HEK293 (cell line): ENCODE measurements around the gene HOXD11.

Source experiments
- CTCF ChIP-seq: fragments of 450-650 bp; formaldehyde crosslinking; IDR thresholded peaks from 2 replicates; pipeline ENCODE4 v1.5.1; 2016; ENCODE audit warnings: missing biosample characterization, missing genetic modification characterization
- TSHZ1 ChIP-seq: fragments of 450-650 bp; formaldehyde crosslinking; IDR thresholded peaks from 2 replicates; pipeline ENCODE4 v1.5.1; 2016; ENCODE audit warnings: missing biosample characterization, missing genetic modification characterization, borderline replicate concordance
- ZBTB6 ChIP-seq: fragments of 450-650 bp; formaldehyde crosslinking; IDR thresholded peaks from 2 replicates; pipeline ENCODE4 v1.5.1; 2017; ENCODE audit warnings: missing biosample characterization, missing genetic modification characterization

GRCh38 chr2:176107731-176108181, 676 bp downstream of the HOXD11 start:
- TF ChIP-seq TSHZ1 (tag by site-specific recombination), result no peak
- TF ChIP-seq CTCF (tag by site-specific recombination), result no peak
- TF ChIP-seq ZBTB6, result no peak
